ENCODE results near the gene NANP. TPM values are rescaled to one million over a fixed set of nuclear protein-coding genes. Genes with fewer than 3 reads are reported as not detected.
"Not testable (repeated sequence)": the region's sequence is repeated elsewhere in the genome, so short reads cannot be mapped to it uniquely, and the experiment has no call there.

NANP gene
- total and polyA plus RNA-seq, 5 experiments from 2014 or later = 0.41 to 1.6 (median 0.97) TPM

DNA sequence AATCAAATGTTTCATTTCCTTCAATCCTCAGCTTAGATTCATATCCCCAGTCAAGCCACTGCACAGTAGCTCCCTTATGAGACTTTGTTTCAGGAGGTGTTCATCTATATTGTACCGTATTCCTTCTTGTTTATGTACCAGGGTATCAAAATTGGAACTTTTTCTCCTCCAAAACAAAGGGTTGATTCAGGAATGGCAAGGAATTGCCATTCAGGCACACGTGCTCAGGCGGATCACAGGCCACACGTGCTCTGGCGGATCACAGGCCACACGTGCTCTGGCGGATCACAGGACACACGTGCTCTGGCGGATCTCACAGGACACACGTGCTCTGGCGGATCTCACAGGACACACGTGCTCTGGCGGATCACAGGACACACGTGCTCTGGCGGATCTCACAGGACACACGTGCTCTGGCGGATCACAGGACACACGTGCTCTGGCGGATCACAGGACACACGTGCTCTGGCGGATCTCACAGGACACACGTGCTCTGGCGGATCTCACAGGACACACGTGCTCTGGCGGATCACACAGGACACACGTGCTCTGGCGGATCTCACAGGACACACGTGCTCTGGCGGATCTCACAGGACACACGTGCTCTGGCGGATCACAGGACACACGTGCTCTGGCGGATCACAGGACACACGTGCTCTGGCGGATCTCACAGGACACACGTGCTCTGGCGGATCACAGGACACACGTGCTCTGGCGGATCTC, 21.5 kb downstream of the NANP start:
- H3K4me3 Mint-ChIP-seq, POLR2A ChIA-PET, ATAC-seq, H3K4me1 Mint-ChIP-seq, H3K9me3 Mint-ChIP-seq, DNase-seq, H3K36me3 Mint-ChIP-seq, H3K27ac Mint-ChIP-seq: not testable (repeated sequence)
- H3K27me3 Mint-ChIP-seq = peaks cover 0 to 13% (median 0%) of the 10 kb centered on the region in 5 donors

DNA sequence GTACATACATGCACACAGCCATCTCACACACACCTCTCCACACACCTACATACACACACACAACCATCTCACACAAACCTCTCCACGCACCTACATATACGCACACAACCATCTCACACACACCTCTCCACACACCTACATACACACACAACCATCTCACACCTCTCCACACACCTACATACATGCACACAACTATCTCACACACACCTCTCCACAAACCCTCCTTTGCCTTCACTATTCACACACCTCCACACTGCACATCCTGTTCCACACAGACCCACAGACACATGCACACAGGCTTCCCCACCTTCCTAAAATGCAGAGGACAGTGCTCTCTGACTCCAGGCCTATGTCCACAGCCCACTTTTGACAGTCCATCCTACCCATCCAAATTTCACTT, 22.2 kb downstream of the NANP start:
- DNase-seq = no peak
- Mint-ChIP-seq H3K4me3 (no peak overlapping the region), H3K4me1 (peaks cover 0 to 6% (median 0%) of the 10 kb centered on the region in 4 donors), H3K36me3 (no peaks in the 10 kb centered on the region), H3K27ac (no peak overlapping the region), H3K9me3 (peaks cover 0 to 1% (median 0%) of the 10 kb centered on the region in 9 donors), H3K27me3 (peaks cover 0 to 13% (median 1%) of the 10 kb centered on the region in 5 donors)
- ATAC-seq = no peak
- POLR2A ChIA-PET = no interaction called here

DNA sequence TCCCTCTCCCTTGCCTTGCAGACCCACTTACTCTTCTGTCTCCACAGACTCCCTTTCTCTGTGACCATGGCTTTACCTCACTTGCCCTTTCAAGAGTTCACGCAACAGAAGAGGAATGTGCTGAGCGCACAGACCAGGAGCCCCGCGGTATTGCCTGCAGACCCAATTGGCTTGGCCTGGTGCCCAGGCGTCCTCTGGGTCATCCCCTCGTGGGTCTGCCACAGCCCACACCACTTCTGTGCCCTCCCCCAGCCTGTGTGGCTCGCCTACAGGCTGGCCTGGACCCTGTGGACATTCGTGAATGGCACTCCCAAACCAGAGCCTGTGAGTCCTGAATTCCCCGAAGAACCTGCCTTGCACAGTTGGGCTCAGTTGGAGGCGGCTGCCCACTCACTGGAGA, 23.2 kb downstream of the NANP start:
- H3K27ac Mint-ChIP-seq = no peak overlapping the region
- peaks cover 0 to 21% (median 2%) of the 10 kb centered on the region in 5 donors for H3K27me3 Mint-ChIP-seq
- H3K4me1 Mint-ChIP-seq = peaks cover 0 to 6% (median 0%) of the 10 kb centered on the region in 4 donors
- H3K4me3 Mint-ChIP-seq = no peak overlapping the region
- POLR2A ChIA-PET = no interaction called here
- no peaks in the 10 kb centered on the region for H3K36me3 Mint-ChIP-seq
- peaks cover 0 to 1% (median 0%) of the 10 kb centered on the region in 9 donors for H3K9me3 Mint-ChIP-seq
- no peak for DNase-seq
- ATAC-seq = no peak

DNA sequence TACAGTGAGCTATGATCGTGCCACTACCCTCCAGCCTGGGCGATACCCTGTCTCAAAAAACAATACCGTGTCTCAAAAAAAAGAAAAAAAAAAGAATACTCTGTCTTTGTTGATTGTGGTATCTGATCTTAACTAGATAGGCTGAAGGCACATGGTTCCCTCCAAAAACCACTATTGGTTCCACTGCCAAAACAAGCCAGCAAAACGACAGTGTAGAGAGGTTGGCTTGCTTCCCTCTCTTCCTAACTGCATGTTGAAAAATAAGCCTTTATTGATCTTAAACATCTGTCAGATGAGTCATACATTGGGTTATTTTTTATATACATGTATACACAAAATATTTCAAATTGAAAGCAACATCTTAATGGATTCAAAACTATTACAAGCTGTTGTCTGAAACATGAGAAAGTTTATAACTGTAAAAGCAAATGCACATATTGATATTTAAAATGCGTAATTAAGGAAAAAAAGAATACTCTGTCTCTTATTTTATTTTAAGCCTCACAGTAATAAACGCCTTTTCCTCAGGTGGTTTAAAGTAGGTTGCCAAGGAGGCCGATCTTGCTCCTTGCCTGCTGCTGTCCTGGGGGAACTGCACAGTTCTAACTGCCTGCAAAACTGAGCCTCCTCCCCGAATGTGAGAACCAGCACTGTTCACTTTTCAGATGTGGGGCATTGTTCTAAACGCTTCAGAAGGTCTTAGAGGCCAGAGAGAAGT, 31.5 kb downstream of the NANP start:
- POLR2A ChIA-PET = interaction anchor here (0.6 kb wide), 1 partner anchor 51 kb away, joined by 3 read pairs; no protein-coding TSS in a partner anchor
- no peak for ATAC-seq
- peaks cover 0 to 8% (median 0%) of the 10 kb centered on the region in 5 donors for H3K27me3 Mint-ChIP-seq
- H3K4me1 Mint-ChIP-seq = no peaks in the 10 kb centered on the region
- no peaks in the 10 kb centered on the region for H3K36me3 Mint-ChIP-seq
- H3K4me3 Mint-ChIP-seq = no peak overlapping the region
- no peaks in the 10 kb centered on the region for H3K9me3 Mint-ChIP-seq
- no peak for DNase-seq
- H3K27ac Mint-ChIP-seq = peak overlapping the region in 1 of 10 donors; percentile 35

DNA sequence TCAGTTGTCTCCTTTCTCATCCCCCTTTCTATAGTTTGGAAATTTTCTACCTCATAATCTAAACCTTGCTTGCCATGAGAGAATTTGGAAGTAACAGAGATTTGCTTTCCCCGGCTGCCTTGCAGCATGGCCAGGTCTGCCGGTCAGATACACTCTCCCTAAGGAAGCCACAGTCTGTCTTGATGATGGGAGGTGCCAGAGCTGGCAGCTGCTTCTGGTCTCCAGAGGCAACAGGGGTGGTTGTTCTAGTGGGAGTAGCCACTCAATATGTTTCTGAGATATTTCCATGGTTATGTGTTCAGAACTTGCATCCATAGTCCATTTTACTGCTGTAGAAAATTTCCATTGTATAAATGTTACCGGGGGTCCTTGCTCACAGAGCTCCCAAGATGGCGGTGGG, 33.0 kb downstream of the NANP start:
- H3K4me1 Mint-ChIP-seq, DNase-seq, H3K9me3 Mint-ChIP-seq, POLR2A ChIA-PET, ATAC-seq, H3K27ac Mint-ChIP-seq, H3K36me3 Mint-ChIP-seq, H3K4me3 Mint-ChIP-seq, H3K27me3 Mint-ChIP-seq: not testable (repeated sequence)

DNA sequence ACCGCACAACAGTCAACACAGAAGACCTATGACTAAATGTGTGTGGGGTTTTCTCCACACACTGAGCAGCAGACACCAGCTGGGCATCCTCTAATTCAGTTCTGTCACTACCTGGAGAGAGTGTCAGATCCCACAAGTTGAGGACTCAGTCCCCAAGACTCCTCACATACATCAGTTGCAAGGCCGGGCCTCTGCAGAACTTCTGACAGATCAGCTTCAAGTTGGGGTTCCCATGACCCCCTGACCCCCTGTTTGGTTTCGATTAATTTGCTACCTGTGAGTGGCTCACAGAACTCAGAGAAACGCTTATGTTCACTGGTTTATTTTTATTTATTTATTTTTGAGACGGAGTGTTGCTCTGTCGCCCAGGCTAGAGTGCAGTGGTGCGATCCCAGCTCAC, 35.3 kb downstream of the NANP start:
- Mint-ChIP-seq H3K27ac (no peak overlapping the region), H3K36me3 (no peaks in the 10 kb centered on the region), H3K27me3 (peaks cover 0 to 7% (median 0%) of the 10 kb centered on the region in 5 donors), H3K4me3 (no peak overlapping the region), H3K9me3 (peaks cover 0 to 2% (median 0%) of the 10 kb centered on the region in 9 donors), H3K4me1 (peaks cover 5 to 12% (median 8%) of the 10 kb centered on the region in 4 donors)
- POLR2A ChIA-PET = no interaction called here
- ATAC-seq (no peak), DNase-seq (no peak)

DNA sequence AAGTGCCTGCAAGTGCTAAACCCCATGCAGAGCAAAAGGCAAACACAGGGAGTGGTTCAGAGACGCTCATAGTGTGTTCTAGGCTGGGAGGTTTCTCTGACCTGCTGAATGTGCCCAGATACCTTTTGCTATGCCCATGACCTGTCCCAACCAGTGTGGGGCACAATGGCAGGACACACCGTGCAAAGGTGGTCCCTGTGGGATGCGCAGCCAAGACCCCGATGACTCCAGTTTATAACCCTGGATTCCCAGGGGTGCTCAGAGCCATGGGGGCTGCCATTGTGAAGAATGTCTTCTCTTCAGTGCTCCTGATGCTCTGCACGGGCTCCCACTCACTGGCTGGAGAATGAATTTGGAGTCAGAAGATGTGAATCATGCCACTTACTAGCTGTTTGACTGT, 36.3 kb downstream of the NANP start:
- Mint-ChIP-seq H3K9me3 (peaks cover 0 to 2% (median 0%) of the 10 kb centered on the region in 9 donors), H3K27ac (no peak overlapping the region), H3K4me1 (peaks cover 5 to 14% (median 10%) of the 10 kb centered on the region in 4 donors), H3K4me3 (no peak overlapping the region), H3K27me3 (peaks cover 0 to 12% (median 0%) of the 10 kb centered on the region in 5 donors), H3K36me3 (no peaks in the 10 kb centered on the region)
- ATAC-seq = no peak
- POLR2A ChIA-PET = no interaction called here
- DNase-seq = no peak

DNA sequence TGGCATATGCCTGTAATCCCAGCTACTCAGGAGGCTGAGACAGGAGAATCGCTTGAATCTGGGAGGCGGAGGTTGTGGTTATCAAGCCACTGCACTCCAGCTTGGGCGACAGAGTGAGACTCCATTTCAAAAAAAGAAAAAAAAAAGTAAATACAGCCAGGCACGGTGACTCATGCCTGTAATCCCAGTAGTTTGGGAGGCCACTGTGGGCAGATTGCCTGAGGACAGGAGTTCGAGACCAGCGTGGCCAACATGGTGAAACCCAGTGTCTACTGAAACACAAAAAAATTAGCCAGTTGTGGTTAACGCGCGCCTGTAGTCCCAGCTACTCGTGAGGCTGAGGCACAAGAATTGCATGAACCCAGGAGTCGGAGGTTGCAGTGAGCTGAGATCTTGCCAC, 36.9 kb downstream of the NANP start:
- Mint-ChIP-seq H3K36me3 (no peaks in the 10 kb centered on the region), H3K4me1 (peaks cover 5 to 14% (median 10%) of the 10 kb centered on the region in 4 donors), H3K27ac (no peak overlapping the region), H3K4me3 (no peak overlapping the region), H3K9me3 (peaks cover 0 to 2% (median 0%) of the 10 kb centered on the region in 9 donors), H3K27me3 (peaks cover 0 to 15% (median 0%) of the 10 kb centered on the region in 5 donors)
- DNase-seq = no peak
- ATAC-seq = no peak
- POLR2A ChIA-PET = no interaction called here

DNA sequence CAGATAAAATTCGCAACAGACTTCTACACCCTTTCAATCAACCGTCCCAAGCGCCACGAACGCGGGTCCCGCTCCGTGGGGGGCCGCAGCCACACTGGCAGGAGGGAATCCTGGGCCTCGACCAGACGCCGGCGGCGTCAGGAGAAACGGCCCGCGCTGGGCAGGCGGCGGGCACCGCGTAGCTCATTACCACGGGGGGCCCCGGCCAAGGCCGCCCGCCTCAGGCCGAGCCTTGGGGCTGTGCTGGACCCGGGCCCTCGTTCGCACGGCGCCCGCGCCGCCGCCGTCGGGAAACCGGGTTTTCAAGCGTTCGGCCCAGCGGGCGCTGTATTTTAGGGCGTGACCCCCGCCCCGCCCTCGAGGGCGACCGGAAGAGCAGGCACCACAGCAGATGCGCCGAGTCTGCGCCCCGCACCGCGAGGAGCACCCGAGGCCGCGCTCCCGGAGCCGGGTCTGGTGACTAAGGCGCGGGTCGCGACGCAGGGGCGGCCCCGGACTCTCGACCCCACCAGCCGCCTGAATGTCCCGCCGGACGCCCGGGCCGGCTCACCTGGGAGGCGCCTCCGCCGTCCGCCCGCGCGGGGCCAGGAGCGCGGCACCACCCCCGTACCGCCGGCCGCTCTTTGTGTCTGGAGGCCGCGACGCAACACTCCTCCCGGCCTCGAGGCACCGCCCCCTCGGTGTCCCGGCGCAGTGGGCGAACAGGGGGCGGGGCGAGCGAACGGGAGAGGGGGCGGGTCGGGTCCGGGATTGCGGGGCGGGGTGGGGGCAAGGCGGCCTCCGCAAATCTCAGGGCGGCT, 38.7 kb downstream of the NANP start, which contains the start of gene NINL:
Gene NINL (minus strand): TSS at position 627 of the 800 bp plus-strand sequence. CDS start 58,944 bp downstream, outside the sequence.
- H3K4me1 Mint-ChIP-seq = peaks cover 5 to 14% (median 10%) of the 10 kb centered on the region in 4 donors
- H3K36me3 Mint-ChIP-seq = peaks cover 0 to 3% (median 1%) of the 10 kb centered on the region in 3 donors
- peak; percentile 86 to 87 for ATAC-seq
- H3K9me3 Mint-ChIP-seq = peaks cover 0 to 2% (median 0%) of the 10 kb centered on the region in 9 donors
- peak within 1 kb of the TSS; percentile 73 to 88 (median 81) for H3K4me3 Mint-ChIP-seq
- peak; percentile 8 to 70 (median 38) for DNase-seq
- H3K27ac Mint-ChIP-seq = peak within 1 kb of the TSS in 8 of 10 donors; percentile 10 to 85 (median 65)
- POLR2A ChIA-PET = no interaction called here
- peaks cover 0 to 17% (median 0%) of the 10 kb centered on the region in 5 donors for H3K27me3 Mint-ChIP-seq

DNA sequence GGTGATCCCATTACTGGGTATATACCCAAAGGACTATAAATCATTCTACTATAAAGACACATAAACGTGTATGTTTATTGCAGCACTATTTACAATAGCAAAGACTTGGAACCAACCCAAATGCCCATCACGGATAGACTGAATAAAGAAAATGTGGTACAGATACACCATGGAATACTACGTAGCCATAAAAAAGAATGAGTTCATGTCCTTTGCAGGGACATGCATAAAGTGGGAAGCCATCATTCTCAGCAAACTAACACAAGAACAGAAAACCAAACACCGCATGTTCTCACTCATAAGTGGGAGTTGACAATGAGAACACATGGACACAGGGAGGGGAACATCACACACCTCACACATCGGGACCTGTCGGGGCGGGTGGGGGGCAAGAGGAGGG, 40.2 kb downstream of the NANP start:
- peak overlapping the region; percentile 15 to 73 (median 48) for H3K4me3 Mint-ChIP-seq
- H3K36me3 Mint-ChIP-seq, ATAC-seq, POLR2A ChIA-PET, H3K9me3 Mint-ChIP-seq, DNase-seq: not testable (repeated sequence)
- peaks cover 0 to 17% (median 0%) of the 10 kb centered on the region in 5 donors for H3K27me3 Mint-ChIP-seq
- peak overlapping the region in 1 of 10 donors; percentile 74 for H3K27ac Mint-ChIP-seq
- peaks cover 5 to 14% (median 10%) of the 10 kb centered on the region in 4 donors for H3K4me1 Mint-ChIP-seq

DNA sequence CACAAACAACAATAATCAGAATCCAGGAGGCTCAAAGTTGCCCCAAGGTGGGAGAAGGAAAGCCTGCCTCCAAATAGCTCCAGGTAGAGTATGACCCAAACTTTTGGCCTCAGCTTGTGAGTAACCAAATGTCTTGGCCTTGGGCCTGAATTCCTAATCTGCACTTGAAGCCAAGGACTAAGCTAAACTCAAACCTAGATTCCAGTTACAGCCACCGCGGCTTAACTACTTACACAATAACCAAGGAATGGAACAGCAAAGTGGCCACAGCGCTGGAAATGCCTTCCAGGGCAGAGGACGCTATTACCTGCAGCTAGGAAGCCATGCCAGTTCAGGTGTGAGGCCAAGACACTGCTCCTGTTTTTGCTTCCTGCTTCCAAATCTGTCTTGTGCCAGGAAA, 43.1 kb downstream of the NANP start:
- no peak for DNase-seq
- no peak overlapping the region for H3K4me3 Mint-ChIP-seq
- ATAC-seq = no peak
- peaks cover 5 to 17% (median 8%) of the 10 kb centered on the region in 4 donors for H3K4me1 Mint-ChIP-seq
- POLR2A ChIA-PET = no interaction called here
- H3K9me3 Mint-ChIP-seq = peaks cover 0 to 2% (median 0%) of the 10 kb centered on the region in 9 donors
- H3K27ac Mint-ChIP-seq = no peak overlapping the region
- peaks cover 0 to 4% (median 3%) of the 10 kb centered on the region in 3 donors for H3K36me3 Mint-ChIP-seq
- peaks cover 0 to 19% (median 0%) of the 10 kb centered on the region in 5 donors for H3K27me3 Mint-ChIP-seq

DNA sequence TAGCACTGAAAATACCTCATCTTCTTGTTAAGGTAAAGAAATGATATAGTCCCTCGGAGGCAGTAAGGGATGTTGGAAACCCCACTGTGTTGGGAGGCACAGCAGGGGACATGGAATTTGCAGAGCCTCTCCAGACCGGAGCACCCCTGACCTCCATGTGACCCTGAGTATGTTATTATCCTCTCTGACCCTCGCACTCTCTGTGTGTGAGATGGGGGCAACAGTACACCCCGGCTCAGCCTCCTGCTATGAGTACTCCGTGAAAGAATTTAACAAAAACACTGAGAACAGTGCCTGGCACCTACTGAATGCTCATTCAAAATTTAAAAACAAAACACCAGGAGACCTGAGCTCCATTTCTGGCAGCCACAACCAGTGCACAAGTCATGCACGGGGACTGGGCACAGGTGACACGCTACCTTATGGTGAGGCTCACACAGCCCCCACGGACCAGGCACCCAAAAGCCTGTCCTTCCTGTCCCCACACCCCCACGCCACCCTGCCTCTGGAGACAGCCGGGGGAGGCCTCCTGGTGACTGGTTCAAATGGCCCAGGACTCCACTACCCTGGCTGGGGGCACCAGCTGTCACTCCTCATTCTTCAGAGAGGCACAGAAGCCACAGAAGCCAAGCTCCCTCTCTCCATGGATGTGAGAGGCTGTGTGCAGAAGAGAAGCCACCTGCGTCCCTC, 44.6 kb downstream of the NANP start:
- no peak for DNase-seq
- Mint-ChIP-seq H3K4me1 (peaks cover under 1 to 13% (median 3%) of the 10 kb centered on the region in 4 donors), H3K4me3 (no peak overlapping the region), H3K36me3 (peaks cover 0 to 5% (median 3%) of the 10 kb centered on the region in 3 donors), H3K27me3 (peaks cover 0 to 16% (median 0%) of the 10 kb centered on the region in 5 donors), H3K27ac (no peak overlapping the region), H3K9me3 (peaks cover 0 to 2% (median 0%) of the 10 kb centered on the region in 9 donors)
- POLR2A ChIA-PET = no interaction called here
- ATAC-seq = no peak
